Activated CD4-positive, CD25-positive, alpha-beta regulatory T cell treated with anti-CD3 and anti-CD28 coated beads, Interleukin-2, amount 50 U/mL, for 72 hours (primary cell): ENCODE measurements around the gene SPATA24.
"Not testable (repeated sequence)": the region's sequence is repeated elsewhere in the genome, so short reads cannot be mapped to it uniquely, and the experiment has no call there.

Experiments used
- DNase-seq: peaks from one replicate; pipeline ENCODE4 v3.0.0; 2021

The SPATA24 gene, protein sequence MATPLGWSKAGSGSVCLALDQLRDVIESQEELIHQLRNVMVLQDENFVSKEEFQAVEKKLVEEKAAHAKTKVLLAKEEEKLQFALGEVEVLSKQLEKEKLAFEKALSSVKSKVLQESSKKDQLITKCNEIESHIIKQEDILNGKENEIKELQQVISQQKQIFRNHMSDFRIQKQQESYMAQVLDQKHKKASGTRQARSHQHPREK

DNA sequence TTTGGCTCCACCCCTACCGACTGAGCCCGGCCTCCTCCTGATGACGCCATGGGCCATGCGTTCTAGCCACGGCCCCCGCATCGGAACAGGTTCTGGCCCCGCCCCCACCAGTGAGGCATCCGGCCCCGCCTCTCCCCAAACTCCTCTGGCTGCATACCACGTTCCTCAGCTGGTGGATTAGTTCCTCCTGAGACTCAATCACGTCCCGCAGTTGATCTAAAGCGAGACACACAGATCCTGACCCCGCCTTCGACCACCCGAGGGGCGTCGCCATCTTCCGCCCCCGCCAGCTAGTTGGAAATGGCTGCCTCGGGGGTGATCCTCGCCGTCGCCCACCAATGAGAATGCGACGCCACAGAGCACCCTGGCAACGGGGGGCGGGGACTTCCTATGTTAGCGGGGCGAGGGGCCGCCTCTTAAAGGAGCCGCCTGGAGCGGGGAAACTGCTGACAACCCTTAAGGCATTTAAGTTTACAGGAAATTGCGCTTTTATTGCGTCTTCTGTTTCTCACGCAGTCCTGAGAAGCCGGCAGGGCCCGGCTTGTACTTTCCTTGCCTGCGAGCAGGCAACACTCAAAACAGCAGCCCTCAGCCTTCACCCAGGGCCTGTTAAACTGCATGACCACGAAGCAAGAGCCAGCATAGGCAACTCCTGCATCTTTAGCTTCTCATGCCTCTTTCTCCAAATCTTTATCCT, at the start of gene SPATA24:
TSS of gene SPATA24 (minus strand) at position 303 of the 697 bp plus-strand sequence. CDS start at position 274, 29 bp downstream.
- DNase-seq = peak; percentile 96

DNA sequence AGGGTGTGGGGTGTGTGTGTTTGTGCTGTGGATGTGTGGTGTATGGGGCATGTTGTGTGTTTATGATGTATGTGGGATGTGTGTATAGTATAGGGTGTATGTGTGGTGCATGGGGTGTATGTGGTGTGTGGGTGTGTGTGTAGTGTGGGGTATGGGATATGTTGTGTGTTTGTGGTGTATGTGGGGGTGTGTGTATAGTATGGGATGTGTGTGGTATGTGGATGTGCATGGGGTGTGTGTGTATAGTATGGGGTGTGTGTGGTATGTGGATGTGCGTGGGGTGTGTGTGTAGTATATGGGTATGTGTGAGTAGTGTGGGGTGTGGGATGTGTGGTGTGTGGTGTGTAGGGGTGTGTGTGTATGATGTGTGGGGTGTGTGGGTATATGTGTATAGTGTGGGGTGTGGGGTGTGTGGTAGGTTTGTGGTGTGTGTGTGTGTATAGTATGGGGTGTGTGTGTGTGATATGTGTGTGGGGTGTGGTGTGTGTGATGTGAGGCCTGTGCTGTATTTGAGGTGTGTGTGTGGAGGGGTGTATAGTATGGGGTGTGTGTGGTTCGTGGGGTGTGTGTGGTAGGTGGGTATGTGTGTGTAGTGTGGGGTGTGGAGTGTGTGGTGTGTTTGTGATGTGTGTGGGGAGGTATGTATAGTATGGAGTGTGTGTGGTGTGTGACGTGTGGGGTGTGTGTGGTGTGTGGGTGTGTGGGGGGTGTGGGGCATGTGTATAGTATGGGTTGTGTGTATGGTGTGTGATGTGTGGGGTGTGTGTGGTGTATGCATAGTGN, 48.2 kb upstream of the SPATA24 start:
- no peak for DNase-seq

DNA sequence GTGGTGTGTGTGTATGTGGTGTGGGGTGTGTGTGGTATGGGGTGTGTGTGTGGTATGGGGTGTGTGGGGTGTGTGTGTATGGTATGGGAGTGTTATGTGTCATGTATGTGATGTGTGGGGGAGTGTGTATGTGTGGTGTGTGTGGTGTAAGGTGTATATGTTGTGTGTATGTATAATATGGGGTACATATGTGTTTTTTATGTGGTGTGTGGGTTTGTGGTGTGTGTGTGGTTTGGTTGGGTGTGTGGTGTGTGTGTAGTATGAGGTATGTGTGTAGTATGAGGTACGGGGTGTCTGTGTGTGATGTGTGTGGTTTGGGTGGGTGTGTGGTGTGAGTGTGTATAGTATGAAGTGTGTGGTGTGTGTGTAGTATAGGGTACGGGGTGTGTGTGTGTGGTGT, 47.3 kb upstream of the SPATA24 start:
- DNase-seq = no peak

DNA sequence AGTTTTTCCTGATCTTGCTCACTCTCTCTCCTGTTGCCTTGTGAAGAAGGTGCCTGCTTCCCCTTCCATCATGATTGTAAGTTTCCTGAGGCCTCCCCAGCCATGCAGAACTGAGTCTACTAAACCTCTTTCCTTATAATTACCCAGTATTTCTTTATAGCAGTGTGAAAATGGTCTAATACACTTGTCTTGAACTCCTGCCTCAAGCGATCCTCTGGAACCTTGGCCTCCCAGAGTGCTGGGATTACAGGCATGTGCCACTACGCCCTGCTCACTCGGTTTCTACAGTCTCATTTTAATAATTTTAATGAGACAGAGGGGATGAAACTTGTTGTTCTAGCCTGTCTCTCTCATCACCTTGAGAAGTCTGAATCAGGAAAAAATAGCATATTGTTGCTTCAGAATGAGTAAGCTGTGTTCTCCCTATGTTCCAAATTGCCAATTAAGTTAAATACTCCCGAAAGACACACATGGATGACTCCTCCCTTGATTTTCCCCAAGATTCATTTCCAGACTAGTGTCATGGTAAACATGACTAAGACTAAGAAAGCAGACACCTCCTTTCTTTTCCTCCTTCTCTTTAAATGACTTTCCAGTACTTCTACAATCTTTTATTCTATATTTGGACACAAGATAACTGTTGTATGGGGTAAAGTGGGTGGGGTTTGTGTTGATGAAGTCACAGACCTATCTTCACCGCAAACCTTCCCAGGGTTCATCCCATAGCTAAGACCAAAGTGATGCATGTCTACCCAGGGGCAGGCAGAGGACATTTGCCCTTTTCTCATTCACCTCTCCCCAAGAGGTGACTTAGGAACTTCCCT, 43.3 kb upstream of the SPATA24 start:
- DNase-seq = no peak

DNA sequence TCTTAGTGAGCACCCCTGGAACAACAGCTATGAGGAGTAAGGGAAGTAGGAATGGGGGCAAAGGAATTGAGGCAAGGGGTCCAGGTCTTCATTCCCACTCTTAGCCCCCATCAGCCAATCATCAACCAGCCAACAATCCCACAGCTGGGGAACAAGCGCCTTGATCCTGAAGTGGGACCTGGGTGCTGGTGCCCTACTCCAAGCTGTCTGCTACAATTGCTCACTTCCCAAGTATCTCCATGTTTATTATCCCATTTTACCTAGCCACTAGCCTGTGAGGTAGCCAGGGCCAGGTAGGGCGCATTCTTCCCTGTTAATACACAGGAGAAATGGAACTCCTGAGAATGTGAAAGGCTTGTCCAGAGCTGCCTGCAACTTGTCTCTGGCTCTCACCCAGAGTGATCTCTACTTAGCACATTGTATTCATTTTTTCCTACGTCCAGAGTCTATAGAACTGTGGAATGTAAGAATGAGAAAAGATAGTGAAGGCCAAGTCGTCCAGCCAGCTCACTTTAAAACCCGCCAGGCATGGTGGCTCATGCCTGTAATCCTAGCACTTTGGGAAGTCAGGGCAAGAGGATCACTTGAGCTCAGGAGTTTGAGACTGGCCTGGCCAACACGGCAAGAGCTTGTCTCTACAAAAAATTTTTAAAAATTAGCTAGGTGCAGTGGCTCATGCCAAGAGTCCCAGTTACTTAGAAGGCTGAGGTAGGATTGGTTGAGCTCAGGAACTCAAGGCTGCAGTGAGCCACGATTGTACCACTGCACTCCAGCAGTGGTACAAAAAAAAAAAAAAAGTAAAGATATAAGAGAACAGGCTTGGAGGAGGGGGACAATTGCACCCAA, 41.7 kb upstream of the SPATA24 start:
- no peak for DNase-seq

DNA sequence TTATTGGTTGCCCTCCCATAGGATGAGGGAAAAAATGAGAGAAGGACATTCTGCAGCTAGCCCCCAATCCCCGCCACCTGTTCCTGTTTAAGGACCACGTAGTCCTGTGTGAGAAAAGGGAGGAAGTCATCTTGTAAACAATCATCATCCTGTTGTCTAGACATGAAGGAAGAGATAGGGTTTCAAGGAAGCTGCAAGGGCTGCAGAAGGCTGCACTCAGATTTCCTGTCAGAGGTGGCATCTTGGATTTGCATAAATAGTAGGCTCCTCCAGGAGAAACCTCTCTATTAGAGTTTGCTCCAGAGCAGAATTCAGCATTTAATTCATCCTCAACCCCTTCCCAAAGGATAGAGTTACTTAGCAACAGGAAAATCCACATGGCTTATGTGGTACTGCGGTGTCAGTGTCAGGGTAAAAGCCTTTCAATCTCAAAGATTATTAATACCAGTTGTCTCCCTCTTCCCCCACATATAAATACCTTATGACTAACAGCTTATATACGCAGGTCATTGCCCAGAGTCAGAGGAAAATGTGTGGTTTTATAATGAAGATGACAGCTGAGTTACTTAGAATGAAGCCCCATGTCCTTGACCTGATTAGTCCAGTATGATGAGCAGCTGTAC, 40.1 kb upstream of the SPATA24 start:
- no peak for DNase-seq

DNA sequence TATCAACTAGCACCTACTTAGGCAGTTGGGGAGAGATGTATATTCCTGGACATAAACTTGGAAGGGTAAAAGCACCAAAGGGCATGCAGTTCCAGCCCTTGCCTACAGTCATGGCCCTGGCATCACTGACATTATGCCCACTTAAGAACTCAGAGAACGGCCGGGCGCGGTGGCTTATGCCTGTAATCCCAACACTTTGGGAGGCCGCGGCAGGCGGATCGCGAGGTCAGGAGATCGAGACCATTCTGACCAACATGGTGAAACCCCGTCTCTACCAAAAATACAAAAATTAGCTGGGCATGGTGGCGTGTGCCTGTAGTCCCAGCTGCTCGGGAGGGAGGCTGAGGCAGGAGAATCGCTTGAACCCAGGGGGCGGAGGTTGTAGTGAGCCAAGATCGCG, 36.5 kb upstream of the SPATA24 start:
- not testable (repeated sequence) for DNase-seq

DNA sequence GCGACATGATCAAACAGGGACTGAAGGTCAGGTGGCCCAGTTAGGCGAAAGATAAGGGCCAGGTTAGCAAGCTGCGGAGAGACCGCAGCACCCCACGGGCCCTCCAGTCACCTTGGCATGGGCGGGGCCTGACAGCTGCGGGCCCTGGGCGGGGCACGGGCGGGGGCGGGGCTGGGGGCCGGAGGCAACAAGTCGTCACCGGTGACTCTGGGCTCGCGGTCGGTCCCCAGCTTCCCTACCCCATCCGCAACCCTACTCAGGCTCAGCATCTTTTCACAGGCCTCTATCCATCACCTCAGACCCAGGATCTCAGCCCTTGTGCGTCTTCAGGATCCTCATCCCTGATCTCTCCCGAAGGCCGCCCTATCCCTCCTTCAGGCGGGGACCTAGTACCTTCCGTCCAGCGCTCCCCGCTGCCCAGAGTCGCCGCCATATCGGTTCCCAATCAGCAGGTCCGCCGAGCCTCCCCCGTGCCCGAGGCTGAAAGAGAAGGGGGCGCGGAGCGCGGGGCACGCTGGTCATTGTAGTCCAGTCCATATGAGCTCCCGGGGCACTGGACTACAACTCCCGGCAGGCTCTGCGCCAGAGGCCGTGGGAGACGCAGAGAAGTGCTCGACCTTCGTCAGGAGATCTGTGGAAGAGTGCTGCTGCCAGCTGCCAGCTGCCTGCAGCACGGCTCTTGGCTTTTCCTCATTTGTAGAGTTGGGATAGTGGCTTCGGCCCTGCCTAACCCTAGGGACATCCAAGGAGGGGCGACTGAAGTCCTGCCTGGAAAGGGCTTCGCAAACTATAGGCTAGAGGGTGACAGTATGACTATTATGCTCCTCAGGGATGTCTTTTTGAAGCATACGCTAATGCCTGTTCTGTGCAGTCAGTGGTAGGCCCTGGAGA, 35.4 kb upstream of the SPATA24 start, which contains the start of gene DNAJC18:
TSS of gene DNAJC18 (minus strand) at position 513 of the 891 bp plus-strand sequence. CDS start at position 433, 80 bp downstream.
- peak; percentile 88 for DNase-seq

DNA sequence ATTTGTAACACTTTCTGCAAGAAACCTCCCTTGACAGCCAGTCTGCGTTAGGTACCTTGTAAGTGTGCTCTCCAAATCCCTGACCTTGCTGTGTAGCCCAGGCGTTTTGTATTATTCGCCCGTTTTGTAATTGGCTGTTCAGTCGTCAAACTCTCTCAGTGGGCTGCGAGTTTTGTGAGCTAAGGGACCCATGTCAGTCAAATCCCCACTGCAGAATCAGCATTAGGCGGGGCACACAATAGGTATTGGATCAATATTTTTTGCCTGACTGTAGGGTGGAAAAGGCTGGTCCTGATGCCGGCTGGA, 34.8 kb upstream of the SPATA24 start:
- no peak for DNase-seq

DNA sequence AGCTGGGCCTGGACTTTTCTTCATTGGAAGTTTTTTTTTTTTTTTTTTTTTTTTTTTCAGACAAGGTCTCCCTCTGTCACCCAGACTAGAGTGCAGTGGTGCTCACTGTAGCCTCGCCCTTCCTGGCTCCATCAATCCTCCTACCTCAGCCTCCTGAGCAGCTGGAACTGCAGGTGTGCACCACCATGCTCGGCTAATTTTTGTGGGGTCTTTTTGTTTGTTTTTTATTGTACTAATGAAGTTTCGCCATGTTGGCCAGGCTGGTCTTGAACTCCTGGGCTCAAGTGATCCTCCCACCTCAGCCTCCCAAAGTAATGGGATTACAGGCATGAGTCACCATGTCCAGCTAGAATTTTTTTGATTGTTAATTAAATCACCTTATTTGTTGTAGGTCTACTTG, 31.8 kb upstream of the SPATA24 start:
- no peak for DNase-seq

DNA sequence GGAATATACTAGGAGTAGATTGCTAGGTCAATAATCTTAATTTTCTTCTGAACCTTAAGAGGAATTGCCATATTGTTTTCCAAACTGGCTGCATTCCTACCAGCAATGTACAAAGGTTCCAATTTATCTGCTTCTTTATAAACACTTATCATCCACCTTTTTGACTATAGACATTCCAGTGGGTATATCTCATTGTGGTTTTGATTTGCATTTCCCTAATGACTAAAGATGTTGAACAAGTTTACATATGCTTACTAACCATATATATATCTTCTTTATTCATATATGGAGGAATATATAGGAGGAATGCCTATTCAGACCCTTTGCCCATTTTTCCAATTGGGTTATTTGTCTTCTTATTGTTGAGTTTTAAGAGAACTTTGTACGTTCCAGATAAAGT, 27.8 kb upstream of the SPATA24 start:
- no peak for DNase-seq

DNA sequence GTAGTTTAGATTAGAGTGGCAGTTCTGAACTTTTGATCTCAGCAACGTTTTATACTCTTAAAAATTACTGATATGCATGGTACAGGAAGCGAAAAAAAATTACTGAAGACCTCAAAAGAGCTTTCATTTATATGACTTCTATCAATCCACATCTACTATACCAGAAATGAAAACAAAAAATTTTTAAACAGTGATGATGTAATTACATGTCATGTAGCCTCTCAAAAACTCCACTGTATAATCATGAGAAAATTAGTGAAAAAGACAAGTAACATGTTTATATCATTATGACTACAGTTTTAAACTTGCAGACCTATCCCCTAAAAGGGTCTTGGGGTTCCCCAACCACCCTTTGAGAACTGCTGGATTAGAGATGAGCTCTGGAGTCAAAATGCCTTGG, 26.1 kb upstream of the SPATA24 start:
- DNase-seq = no peak

DNA sequence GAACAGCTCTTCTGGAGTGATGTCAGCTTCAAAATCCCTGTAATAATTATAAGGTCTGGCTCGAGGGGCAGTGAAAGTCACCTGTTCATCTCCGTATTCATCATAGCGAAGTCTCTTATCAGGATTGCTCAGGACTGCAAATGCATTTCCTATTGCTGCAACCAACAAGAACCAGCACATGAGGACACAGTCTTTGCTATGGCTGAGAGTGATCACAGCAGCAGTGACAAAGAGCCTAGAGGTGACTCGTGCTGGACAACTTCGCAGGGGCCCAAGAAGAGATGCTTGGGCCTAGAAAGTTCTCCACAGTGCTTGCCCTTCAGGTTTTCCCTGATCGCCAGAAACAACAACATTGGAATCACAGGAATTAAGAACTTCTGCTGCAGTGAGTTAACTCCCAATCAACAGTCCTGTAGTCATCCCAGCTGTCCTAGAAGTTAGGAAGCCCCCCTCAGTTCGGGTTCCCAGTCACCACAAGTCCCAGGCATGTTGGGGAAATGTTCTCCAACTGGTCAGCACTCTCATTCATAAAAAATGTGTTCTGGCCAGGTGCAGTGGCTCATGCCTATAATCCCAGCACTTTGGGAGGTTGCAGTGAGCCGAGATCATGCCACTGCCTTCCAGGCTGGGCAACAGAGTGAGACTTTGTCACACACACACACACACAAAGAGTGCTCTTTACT, 22.5 kb upstream of the SPATA24 start:
- no peak for DNase-seq

DNA sequence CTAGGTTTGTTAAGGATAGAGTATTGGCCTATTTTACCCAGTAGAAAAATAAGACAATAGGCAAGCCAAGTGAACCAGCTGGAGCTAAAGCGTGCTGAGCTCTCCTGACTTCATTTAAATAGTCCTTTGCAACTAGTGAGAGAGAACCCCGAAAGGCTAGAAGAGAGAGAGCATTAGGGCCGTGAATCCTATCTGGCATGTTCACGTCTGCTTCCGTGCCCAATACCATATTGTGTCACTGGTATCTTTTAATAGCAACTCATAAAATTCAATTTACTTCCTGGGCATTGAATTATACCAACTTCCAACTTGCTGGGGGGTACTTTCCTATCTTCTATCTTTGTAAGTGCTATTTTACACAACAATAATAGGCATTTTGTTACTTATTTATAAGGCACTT, 21.6 kb upstream of the SPATA24 start:
- DNase-seq = no peak

DNA sequence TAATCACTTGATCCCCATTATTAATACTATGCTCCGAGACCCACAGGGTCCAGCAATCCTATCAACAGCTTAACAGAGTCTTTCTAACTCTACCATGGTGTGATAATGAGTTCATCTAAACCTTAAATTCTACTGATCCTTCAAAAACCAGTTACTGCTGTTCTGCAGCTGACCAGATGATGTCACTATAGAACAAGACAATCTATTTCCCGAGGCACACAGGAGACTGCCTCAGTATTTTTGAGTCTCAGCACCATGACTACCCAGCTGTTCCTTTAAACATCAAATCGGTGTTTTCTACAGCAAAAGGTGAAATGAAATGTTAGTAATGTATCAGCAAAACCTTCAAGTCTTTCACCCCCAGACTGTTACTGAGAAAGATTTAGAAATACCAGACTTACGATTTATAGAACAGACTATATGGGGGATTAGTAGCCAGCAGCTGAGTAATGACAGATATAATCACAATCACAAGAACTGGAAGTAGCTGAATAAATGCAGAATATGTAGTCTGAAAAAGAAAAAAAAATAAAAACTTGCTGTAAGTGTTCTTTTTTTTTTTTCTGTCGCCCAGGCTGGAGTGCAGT, 18.5 kb upstream of the SPATA24 start:
- DNase-seq = no peak

DNA sequence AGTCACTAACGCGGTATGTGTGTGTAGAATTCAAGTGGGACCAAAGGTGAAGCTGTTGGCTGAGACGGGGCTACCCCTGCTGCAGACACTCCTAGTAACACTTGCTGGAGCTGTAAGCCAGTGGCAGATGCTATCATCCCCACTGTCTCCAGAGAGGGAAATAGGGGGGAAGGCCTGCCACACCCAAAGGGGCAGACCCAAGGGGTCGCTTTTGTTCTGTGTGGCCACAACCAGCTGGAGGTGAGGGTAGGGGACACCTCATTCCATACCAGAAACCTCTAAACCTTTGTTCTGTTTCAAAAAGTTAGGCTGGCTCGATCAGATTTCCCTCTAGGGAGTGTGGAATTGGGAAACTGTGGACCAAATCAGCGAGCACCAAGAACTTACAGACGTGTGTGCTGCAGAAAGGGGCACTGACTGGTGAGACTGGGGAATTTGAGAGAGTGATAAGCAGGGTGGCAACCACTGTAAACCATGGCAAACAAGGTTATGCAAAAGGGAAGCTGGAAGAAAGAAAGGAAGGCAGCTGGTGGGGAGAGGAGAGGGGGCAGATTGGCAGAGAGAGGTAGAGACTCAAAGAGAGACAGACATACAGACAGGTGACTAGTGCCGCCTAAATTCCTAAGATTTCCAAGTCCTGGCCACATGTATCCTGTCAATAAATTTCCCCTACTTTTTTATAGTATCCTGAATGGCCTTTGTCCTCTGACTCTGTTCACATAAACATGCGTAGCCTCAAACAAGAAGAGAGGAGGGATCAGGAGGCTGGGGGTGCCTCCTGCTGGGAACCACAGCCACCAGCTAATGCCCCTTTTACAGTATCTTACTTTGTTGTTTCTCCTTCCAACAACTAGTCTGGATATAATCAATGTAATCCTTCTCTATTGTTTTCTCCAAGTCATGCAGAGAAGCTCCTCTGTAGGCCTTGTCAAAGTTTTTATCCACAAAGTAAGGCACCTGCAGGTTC, 15.6 kb upstream of the SPATA24 start:
- DNase-seq = no peak

DNA sequence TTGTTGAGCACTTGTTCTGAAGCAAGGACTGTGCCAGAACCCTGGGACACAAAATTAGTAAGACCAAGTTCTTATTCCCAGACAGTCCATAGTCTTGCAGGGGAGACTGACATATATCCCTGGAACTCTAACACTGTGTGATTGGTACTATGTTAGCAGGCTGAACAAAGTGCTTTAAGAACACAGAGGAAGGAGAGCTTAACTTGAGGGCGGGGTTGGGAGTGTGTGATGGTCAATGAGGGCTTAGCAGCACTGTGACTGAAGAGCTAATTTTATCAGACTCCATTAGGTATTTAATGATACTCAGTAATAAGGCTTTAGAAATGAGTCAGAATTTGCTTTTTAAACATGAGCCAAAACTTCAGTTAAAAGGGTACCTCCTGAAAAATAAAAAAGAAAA, 14.9 kb upstream of the SPATA24 start:
- no peak for DNase-seq

DNA sequence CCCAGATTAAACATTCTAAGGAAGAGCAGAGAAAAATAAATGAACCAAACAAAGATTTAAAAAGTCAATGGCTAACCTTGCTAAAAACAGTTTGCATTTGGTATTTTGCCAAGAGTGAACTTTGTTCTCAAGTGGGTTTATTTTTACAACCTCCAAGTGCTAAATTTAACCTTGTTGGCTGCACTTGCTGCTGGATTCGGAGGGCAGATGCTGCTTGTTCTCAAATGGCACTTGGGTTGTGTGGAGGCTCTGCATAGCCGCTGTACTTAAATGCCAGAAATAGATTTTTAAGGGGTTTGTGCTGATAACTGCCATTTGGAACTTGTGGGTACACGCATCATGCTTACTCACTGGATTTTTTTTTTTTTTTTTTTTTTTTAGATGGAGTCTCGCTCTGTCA, 13.3 kb upstream of the SPATA24 start:
- DNase-seq = no peak
